ENCODE data around the gene KLHL33.

DNA sequence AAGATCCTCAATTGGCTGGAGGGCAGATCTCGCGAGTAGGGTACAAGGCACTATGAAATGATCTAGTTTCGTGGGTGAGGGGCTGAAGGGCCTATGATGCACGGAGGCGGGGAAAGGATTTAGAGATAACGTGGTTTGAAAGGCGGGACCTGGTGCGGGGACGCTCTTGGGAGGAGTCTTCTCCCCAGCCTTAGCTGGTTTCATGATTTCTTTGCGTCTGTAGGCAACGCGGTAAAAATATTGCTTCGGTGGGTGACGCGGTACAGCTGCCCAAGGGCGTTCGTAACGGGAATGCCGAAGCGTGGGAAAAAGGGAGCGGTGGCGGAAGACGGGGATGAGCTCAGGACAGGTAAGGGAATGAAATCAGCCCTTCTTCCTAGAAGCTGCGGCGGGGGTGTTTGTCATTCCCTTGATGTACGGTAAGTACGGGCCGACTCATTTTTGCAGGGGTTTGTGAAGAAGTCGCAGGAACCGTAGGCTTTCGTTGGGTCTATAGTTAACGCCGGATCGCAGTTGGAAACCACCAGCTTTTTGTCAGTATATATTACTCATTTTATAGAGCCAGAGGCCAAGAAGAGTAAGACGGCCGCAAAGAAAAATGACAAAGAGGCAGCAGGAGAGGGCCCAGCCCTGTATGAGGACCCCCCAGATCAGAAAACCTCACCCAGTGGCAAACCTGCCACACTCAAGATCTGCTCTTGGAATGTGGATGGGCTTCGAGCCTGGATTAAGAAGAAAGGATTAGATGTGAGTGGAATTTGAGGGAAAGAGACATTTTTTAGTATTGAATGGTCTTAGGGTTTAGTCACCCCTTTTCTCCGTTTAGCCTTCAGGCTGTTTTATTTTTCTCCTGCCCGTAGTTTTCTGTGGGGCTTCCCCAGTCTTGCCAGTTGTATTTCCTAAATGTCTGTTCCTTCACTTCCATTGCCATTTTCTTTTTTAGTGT lies 19.7 kb upstream of the KLHL33 start:
- no peak for TF ChIP-seq ZNF184 (tag by site-specific recombination; IDR thresholded peaks at IDR 0.05)
- TF ChIP-seq ZNF785 (tag by site-specific recombination; IDR thresholded peaks at IDR 0.05) = no peak
- TF ChIP-seq, protein P1, sequence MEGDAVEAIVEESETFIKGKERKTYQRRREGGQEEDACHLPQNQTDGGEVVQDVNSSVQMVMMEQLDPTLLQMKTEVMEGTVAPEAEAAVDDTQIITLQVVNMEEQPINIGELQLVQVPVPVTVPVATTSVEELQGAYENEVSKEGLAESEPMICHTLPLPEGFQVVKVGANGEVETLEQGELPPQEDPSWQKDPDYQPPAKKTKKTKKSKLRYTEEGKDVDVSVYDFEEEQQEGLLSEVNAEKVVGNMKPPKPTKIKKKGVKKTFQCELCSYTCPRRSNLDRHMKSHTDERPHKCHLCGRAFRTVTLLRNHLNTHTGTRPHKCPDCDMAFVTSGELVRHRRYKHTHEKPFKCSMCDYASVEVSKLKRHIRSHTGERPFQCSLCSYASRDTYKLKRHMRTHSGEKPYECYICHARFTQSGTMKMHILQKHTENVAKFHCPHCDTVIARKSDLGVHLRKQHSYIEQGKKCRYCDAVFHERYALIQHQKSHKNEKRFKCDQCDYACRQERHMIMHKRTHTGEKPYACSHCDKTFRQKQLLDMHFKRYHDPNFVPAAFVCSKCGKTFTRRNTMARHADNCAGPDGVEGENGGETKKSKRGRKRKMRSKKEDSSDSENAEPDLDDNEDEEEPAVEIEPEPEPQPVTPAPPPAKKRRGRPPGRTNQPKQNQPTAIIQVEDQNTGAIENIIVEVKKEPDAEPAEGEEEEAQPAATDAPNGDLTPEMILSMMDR (tag by site-specific recombination; IDR thresholded peaks at IDR 0.05) = no peak
- TF ChIP-seq, protein P2, sequence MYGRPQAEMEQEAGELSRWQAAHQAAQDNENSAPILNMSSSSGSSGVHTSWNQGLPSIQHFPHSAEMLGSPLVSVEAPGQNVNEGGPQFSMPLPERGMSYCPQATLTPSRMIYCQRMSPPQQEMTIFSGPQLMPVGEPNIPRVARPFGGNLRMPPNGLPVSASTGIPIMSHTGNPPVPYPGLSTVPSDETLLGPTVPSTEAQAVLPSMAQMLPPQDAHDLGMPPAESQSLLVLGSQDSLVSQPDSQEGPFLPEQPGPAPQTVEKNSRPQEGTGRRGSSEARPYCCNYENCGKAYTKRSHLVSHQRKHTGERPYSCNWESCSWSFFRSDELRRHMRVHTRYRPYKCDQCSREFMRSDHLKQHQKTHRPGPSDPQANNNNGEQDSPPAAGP (tag by site-specific recombination; IDR thresholded peaks at IDR 0.05) = no peak; the same call in 1 of the 2 replicates
- TF ChIP-seq RBAK (tag by site-specific recombination; IDR thresholded peaks at IDR 0.05) = no peak
- TF ChIP-seq KLF16 (tag by site-specific recombination; IDR thresholded peaks at IDR 0.05) = peak; percentile 12; the same call in 1 of the 2 replicates
- no peak for TF ChIP-seq GLI4 (tag by site-specific recombination; IDR thresholded peaks at IDR 0.05)
- TF ChIP-seq ZNF24 (tag by site-specific recombination; IDR thresholded peaks at IDR 0.05) = no peak; the same call in 1 of the 2 replicates
- no peak for TF ChIP-seq HOXA7 (CRISPR knock-in tag; IDR thresholded peaks at IDR 0.05; ENCODE audit: borderline replicate concordance)
- TF ChIP-seq ZNF146 (tag by site-specific recombination; IDR thresholded peaks at IDR 0.05) = no peak
- no peak for TF ChIP-seq SETDB1 (IDR thresholded peaks at IDR 0.05; ENCODE audit: insufficient read length, low read length)
- TF ChIP-seq ZNF660 (tag by site-specific recombination; IDR thresholded peaks at IDR 0.05) = no peak
- TF ChIP-seq ZNF624 (tag by site-specific recombination; IDR thresholded peaks at IDR 0.05) = no peak
